ENCODE measurements around the gene SPNS1.

Gene SPNS1

DNA sequence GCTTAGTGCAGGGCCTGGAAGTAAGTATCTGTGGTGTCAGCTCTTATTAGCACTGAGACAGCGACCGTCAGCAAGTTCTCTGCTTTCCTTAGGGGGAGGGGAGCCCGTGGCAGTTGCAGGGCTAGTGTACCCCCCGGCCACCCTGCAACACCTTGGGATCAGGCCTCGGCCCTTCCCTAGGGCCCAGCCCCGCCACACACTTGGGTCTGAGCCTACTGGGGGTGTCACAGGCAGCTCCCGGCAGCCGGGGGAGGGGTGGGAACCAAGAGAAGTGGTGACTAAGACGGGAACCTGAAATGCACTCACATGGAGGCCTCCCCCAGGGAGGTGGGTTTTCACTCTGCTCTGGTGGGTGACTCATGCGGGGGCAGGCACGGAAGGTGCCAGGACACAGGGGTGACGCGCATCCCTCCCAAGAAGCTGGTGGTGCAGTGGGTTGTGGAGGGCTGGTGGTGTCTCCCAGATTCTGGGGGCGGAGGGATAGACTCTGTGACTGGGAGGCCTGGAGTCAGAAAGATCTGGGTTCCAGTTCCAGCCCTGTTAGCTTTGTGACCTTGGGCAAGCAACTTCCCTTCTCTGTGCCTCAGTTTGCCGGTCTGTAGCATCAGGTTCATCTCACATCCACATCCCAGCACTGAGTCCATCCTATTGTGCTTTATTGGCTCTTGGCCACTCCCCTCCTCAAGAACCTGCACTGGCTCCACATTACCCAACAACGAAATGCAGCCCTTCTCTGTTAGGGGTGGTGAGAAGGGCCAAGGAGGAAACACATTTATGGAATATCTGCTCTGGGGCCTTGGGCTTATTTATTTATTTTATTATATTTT is 54.8 kb downstream of the SPNS1 start:
- no peak for DNase-seq (ENCODE audit: low spot score)

DNA sequence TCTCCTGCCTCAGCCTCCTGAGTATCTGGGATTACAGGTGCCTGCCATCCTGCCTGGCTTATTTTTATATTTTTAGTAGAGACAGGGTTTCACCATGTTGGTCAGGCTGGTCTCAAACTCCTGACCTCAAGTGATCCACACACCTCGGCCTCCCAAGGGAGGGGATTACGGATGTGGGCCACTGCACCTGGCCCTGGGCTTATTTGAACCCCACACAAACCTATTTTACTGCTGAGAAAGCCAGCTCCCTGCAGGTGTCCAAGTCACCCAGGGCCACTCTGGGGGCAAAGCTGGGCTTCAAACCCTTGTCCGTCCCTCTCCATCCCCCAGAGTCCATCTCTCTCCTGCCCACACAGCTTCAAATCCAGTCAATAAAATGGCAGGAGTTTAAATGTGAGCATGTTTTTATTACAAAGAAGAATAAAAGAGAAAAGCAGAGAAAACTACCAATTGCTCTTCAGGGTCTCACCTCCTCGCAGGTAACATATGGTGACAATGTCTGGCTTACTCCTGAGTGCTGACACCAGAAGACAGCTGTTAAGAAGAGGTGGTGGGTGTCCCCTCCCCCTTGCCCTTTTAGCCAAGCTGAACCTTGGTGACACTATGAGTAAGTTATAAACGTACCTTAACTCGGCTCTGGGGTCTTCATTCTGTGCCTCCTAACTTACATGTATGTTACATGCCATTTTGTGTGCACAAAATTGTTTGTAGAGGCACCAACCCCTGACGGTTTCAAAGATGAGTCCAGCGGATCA is 55.7 kb downstream of the SPNS1 start:
- no peak for DNase-seq (ENCODE audit: low spot score)

Data from cerebellar cortex (tissue), 1 donor.